Neural cell (in vitro differentiated cells): ENCODE results near the gene LDLRAD3. TPM values are rescaled to one million over a fixed set of nuclear protein-coding genes. Genes with fewer than 3 reads are reported as not detected.

Source experiments
- H2AFZ ChIP-seq: fragments of 200-600, 300-800 bp; sonication (generic), shearing (Covaris generic); 2 replicates; pipeline ENCODE4 v1.6.0; 2014; ENCODE audit warnings: low read depth, mild to moderate bottlenecking, antibody characterized with exemption, low read length, moderate library complexity
- H3F3A ChIP-seq: fragments of 200-600 bp; shearing (Covaris generic); 2 replicates; pipeline ENCODE4 v1.6.1; 2016; ENCODE audit warnings: mild to moderate bottlenecking, moderate library complexity, mixed read lengths, antibody characterized with exemption, low read length; ENCODE audit not compliant: insufficient read depth, poor library complexity, severe bottlenecking
- H3K27ac ChIP-seq: fragments of 200-600, 300-800 bp; sonication (generic), shearing (Covaris generic); 2 replicates; pipeline ENCODE4 v1.5.1; 2014; ENCODE audit warnings: mild to moderate bottlenecking, low read length, moderate library complexity
- H3K27me3 ChIP-seq: fragments of 300-800, 200-600 bp; sonication (generic), shearing (Covaris generic); 2 replicates; pipeline ENCODE4 v1.6.0; 2014; ENCODE audit warnings: mild to moderate bottlenecking, low read depth, low read length, moderate library complexity; ENCODE audit not compliant: insufficient read depth
- H3K36me3 ChIP-seq: fragments of 300-800, 200-600 bp; sonication (generic), shearing (Covaris generic); 2 replicates; pipeline ENCODE4 v1.5.1; 2014; ENCODE audit warnings: mild to moderate bottlenecking, antibody characterized with exemption, low read length, moderate library complexity; ENCODE audit not compliant: insufficient read depth
- H3K4me2 ChIP-seq: fragments of 300-800, 200-600 bp; sonication (generic), shearing (Covaris generic); 2 replicates; pipeline ENCODE4 v1.6.0; 2014; ENCODE audit warnings: mild to moderate bottlenecking, low read length
- H3K4me3 ChIP-seq: fragments of 300-800, 200-600 bp; sonication (generic), shearing (Covaris generic); 2 replicates; pipeline ENCODE4 v1.5.1; 2014; ENCODE audit warnings: mild to moderate bottlenecking, low read length, moderate library complexity
- H3K79me2 ChIP-seq: fragments of 200-600 bp; shearing (Covaris generic); replicated peaks from 2 replicates; pipeline ENCODE4 v1.6.0; 2014; ENCODE audit warnings: mild to moderate bottlenecking, low read length, moderate library complexity; ENCODE audit not compliant: insufficient read depth
- H3K9ac ChIP-seq: fragments of 300-800, 200-600 bp; sonication (generic), shearing (Covaris generic); 2 replicates; pipeline ENCODE4 v1.6.1; 2016; ENCODE audit warnings: mild to moderate bottlenecking, low read length, mixed read lengths
- H3K9me2 ChIP-seq: fragments of 200-600 bp; shearing (Covaris generic); 2 replicates; pipeline ENCODE4 v1.6.1; 2016; ENCODE audit warnings: mild to moderate bottlenecking, low read length, mixed read lengths; ENCODE audit not compliant: insufficient read depth
- H3K9me3 ChIP-seq: fragments of 200-600, 300-800 bp; sonication (generic), shearing (Covaris generic); 2 replicates; pipeline ENCODE4 v1.6.1; 2016; ENCODE audit warnings: mild to moderate bottlenecking, mixed run types, low read length, moderate library complexity, mixed read lengths
- H4K20me1 ChIP-seq: fragments of 200-600 bp; shearing (Covaris generic); 2 replicates; pipeline ENCODE4 v1.6.1; 2016; ENCODE audit warnings: mild to moderate bottlenecking, mixed run types; ENCODE audit not compliant: insufficient read depth
- CTCF ChIP-seq: fragments of 450-650 bp; IDR thresholded peaks from 2 replicates; pipeline ENCODE4 v1.5.1; 2014; ENCODE audit warnings: antibody characterized with exemption, mild to moderate bottlenecking, moderate library complexity; ENCODE audit not compliant: poor library complexity, severe bottlenecking
- EP300 ChIP-seq: fragments of 450-650 bp; conservative IDR thresholded peaks from 2 replicates; pipeline ENCODE4 v1.6.1; 2014; ENCODE audit warnings: antibody characterized with exemption, mild to moderate bottlenecking, moderate library complexity; ENCODE audit not compliant: poor library complexity, severe bottlenecking
- EZH2 ChIP-seq: fragments of 200-600, 300-800 bp; shearing (Covaris generic), sonication (generic); IDR thresholded peaks from 2 replicates; pipeline ENCODE4 v1.6.1; 2014; ENCODE audit warnings: antibody characterized with exemption, low read length, borderline replicate concordance, mild to moderate bottlenecking; ENCODE audit not compliant: insufficient read depth, poor library complexity, severe bottlenecking
- MXI1 ChIP-seq: fragments of 450-650 bp; conservative IDR thresholded peaks from 2 replicates; pipeline ENCODE4 v1.6.1; 2014; ENCODE audit warnings: antibody characterized with exemption, mild to moderate bottlenecking; ENCODE audit not compliant: poor library complexity, severe bottlenecking
- POLR2AphosphoS5 ChIP-seq: IDR thresholded peaks from 2 replicates; pipeline ENCODE4 v1.6.1; 2012
- RAD21 ChIP-seq: fragments of 450-650 bp; conservative IDR thresholded peaks from 2 replicates; pipeline ENCODE4 v1.6.1; 2014; ENCODE audit warnings: antibody characterized with exemption, mild to moderate bottlenecking, moderate library complexity
- REST ChIP-seq: IDR thresholded peaks from 2 replicates; pipeline ENCODE4 v1.6.1; 2012; ENCODE audit warnings: borderline replicate concordance
- SMC3 ChIP-seq: fragments of 450-650 bp; conservative IDR thresholded peaks from 2 replicates; pipeline ENCODE4 v1.6.1; 2014; ENCODE audit warnings: antibody characterized with exemption, mild to moderate bottlenecking, moderate library complexity; ENCODE audit not compliant: poor library complexity
- TAF1 ChIP-seq: IDR thresholded peaks from 2 replicates; pipeline ENCODE4 v1.6.1; 2012; ENCODE audit warnings: low read depth
- polyA plus RNA-seq: library from polyadenylated mRNA; depleted of rRNA; stranded (reverse); fragments of >200 nt; gene quantifications from 2 replicates; pipeline ENCODE4 v1.2.3, GENCODE V29; 2014

The LDLRAD3 gene
- polyA plus RNA-seq, 1 donor from 2014 or later, result 3.5 TPM

GRCh38 chr11:35978183-35978582, 34.3 kb downstream of the LDLRAD3 start (continued):
- TF ChIP-seq EZH2, result no peak
- no peak for TF ChIP-seq POLR2AphosphoS5

GRCh38 chr11:35978891-35979290, 35.0 kb downstream of the LDLRAD3 start:
- no peaks in the 10 kb centered on the region for H3K9me3 ChIP-seq
- no peak overlapping the region for H3K4me3 ChIP-seq
- no peak overlapping the region for H3K4me2 ChIP-seq
- H3K27ac ChIP-seq, result no peak overlapping the region
- H3K9ac ChIP-seq, result no peak overlapping the region
- no peaks in the 10 kb centered on the region for H3K27me3 ChIP-seq
- H3F3A ChIP-seq, result no peaks in the 10 kb centered on the region
- H3K79me2 ChIP-seq, result peaks cover 7% of the 10 kb centered on the region
- H4K20me1 ChIP-seq, result no peaks in the 10 kb centered on the region
- H3K9me2 ChIP-seq, result no peaks in the 10 kb centered on the region
- no peak overlapping the region for H2AFZ ChIP-seq
- H3K36me3 ChIP-seq, result no peaks in the 10 kb centered on the region
- no peak for TF ChIP-seq REST
- TF ChIP-seq SMC3, result no peak
- no peak for TF ChIP-seq TAF1
- TF ChIP-seq EZH2, result no peak
- no peak for TF ChIP-seq RAD21
- no peak for TF ChIP-seq MXI1
- no peak for TF ChIP-seq EP300
- TF ChIP-seq CTCF, result no peak
- no peak for TF ChIP-seq POLR2AphosphoS5

- H4K20me1 ChIP-seq, result no peaks in the 10 kb centered on the region
- H3K79me2 ChIP-seq, result peaks cover 4% of the 10 kb centered on the region
- H3K36me3 ChIP-seq, result no peaks in the 10 kb centered on the region
- TF ChIP-seq MXI1, result no peak
- no peak for TF ChIP-seq SMC3
- no peak for TF ChIP-seq EZH2
- no peak for TF ChIP-seq RAD21
- no peak for TF ChIP-seq REST
- TF ChIP-seq CTCF, result no peak
- no peak overlapping the region for H3K4me2 ChIP-seq
- H2AFZ ChIP-seq, result no peak overlapping the region
- H3K9me3 ChIP-seq, result no peaks in the 10 kb centered on the region
- no peak overlapping the region for H3K9ac ChIP-seq
- H3K27ac ChIP-seq, result no peak overlapping the region
- no peak overlapping the region for H3K4me3 ChIP-seq
- H3K27me3 ChIP-seq, result no peaks in the 10 kb centered on the region
- H3F3A ChIP-seq, result no peaks in the 10 kb centered on the region
- no peaks in the 10 kb centered on the region for H3K9me2 ChIP-seq
Observed at GRCh38 chr11:35980686-35981390, 37.0 kb downstream of the LDLRAD3 start.
